ENCODE measurements around the gene STRN.

- no peak for TF ChIP-seq POLR2AphosphoS5 (IDR thresholded peaks at IDR 0.05; ENCODE audit: low read depth, low read length)
- TF ChIP-seq POLR2A (IDR thresholded peaks at IDR 0.05; ENCODE audit: low read depth, low read length), result no peak
- no peak for TF ChIP-seq TAF1 (IDR thresholded peaks at IDR 0.05; ENCODE audit: borderline replicate concordance, low read depth, low read length)
Observed at GRCh38 chr2:36854241-36854640, 112.1 kb downstream of the STRN start.

All from GM12892 (cell line).